Tongue (tissue), 2 donors: ENCODE data around the gene CASTOR1. TPM values are rescaled to one million over a fixed set of nuclear protein-coding genes. Genes with fewer than 3 reads are reported as not detected.

Experiments
- DNase-seq: peaks from one replicate; pipeline ENCODE4 v3.0.0-alpha.2; 2015
- total RNA-seq: library from RNA; depleted of rRNA; stranded (reverse); fragments of >200 nt; gene quantifications from one replicate; pipeline ENCODE4 v1.2.3, GENCODE V29; 2014

Gene CASTOR1
- total RNA-seq, 1 donor from 2014 or later, result 3.4 TPM

DNA sequence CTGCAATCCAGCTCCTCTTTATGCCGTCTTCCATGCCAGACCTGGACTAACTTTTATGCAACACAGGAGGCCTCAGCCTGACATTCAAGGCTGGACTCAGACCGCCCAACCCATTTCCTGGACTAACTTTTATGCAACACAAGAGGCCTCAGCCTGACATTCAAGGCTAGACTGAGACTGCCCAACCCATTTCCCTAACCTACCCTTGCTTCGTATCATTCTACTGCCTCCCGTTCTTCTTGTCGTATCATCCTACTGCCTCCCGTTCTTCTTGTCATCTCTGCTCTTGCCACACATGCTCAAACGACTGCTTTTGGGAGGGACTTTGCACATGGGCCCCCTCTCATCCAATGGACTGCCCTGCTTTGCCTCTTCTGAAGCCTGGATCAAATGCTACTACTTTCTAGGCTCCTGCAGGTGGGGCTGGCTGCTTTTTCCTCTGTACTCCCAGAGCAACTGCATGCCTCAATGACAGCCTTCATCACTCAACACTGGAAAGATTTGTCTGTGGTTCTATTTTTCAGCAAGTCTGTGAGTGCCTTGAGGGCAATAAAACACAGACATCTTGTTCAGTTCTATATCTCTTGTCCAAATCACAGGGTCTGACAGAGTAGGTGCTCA lies 29.6 kb upstream of the CASTOR1 start:
- DNase-seq, result no peak

DNA sequence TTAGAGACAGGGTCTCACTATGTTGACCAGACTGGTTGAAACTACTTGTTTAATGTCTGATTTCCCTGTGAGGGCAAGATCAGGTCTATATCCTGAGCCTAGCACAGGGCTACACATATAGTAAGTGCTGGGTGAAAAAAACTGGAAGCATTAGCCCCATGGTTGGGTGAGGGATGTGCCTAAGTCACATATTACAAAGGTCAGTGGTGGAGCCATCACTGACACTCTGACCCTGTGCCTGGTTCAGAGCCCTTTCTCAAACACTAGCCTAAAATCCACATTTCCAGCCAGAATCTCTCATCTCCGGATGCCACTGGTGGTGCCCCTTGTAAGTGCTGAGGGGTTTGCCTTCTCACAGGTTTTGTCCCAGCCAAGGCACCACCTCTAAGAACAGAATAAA lies 28.5 kb upstream of the CASTOR1 start:
- DNase-seq, result no peak

DNA sequence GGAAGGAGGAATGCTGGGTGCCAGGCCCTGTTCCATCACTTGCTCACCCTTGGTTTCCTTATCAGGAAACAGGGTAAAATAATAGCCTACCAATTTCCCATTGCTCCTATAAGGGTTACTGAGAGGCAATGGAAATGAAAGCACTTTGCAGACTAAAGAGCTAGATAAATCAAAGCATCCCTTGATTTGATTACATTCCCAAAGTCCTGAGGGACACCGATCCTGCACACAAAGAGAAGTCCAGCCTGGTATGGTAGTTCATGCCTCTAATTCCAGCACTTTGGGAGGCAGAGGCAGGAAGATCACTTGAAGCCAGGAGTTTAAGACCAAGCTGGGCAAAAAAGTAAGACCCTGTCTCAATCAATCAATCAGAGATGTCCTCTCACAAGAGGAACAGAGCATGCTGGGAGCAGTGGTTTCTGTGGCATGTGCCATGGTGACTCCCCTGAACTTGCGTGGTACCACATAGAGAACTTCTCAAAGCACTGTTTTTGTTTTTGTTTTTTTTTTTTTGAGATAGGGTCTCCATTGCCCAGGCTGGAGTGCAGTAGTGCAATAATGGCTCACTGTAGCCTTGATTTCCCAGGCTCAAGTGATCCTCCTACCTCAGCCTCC lies 26.8 kb upstream of the CASTOR1 start:
- DNase-seq, result no peak

DNA sequence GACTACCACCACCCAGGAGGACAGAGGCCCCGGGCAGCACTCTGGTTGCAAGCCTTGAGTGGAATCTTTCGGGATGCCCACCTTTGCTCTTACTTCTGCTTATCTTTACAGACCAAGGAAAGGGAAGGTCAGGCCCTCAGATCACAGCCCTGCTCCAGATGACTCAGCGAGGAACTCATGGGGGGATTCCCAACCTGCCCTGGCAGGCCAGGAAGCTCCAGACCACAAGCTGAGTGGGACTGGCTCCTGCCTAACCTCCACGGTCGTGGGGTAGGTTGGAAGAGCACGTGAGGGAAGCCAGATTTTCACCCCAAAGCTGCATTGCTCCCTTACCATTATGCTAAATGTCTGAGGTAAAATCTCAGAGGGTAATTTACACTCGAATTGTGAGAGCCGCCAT lies 25.6 kb upstream of the CASTOR1 start:
- no peak for DNase-seq

DNA sequence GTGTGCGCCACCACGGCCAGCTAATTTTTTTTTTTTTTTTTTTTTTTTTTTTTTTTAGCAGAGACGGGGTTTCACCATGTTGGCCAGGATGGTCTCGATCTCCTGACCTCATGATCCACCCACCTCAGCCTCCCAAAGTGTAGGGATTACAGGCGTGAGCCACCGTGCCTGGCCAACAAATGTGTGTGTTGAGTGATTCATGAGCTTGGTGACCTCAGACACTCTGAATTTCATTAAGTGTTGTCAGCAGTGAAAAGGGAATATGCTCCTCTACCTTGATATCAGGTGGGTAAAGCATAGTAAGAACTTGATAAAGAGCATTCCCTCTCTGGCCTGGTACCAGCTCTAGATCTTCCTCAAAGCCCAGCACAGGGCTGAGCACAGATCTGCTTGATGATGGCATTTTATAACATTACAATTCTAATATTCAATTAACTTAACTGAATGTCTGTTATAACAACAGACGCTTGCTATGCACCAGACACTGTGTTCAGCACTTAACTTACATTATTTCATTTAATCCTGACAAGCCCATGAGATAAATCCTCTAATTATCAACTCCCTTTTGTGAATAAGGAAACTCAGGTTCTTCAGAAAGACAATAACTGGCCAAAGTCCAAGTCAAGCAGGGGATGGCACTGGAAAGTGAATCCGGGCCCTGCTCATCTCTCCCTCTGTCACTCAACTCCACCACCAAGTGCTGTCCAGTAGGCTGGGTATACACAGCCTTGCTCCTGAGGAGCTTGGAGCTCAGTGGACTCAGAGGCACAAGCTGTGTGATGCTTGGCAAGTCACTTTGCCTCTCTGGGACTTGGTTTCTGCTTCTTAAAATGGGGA lies 24.4 kb upstream of the CASTOR1 start:
- DNase-seq, result no peak

DNA sequence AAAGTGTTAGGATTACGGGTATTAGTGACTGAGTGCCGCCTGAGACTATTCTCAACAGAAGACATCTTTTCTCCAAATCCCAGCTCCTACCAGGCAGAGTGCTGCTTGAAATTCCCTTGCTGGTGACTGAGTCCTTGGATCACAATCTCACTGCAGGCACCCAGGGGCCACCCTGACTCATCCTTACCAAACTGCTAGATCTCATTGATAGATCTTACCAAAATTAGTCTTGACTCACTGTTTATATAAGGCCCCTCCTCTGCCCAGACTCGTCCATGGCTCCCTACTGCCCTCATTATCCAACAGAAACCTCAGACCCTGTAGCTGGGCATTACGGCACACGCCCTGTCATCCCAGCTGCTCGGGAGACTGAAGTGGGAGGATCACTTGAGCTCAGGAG lies 22.7 kb upstream of the CASTOR1 start:
- DNase-seq, result no peak

DNA sequence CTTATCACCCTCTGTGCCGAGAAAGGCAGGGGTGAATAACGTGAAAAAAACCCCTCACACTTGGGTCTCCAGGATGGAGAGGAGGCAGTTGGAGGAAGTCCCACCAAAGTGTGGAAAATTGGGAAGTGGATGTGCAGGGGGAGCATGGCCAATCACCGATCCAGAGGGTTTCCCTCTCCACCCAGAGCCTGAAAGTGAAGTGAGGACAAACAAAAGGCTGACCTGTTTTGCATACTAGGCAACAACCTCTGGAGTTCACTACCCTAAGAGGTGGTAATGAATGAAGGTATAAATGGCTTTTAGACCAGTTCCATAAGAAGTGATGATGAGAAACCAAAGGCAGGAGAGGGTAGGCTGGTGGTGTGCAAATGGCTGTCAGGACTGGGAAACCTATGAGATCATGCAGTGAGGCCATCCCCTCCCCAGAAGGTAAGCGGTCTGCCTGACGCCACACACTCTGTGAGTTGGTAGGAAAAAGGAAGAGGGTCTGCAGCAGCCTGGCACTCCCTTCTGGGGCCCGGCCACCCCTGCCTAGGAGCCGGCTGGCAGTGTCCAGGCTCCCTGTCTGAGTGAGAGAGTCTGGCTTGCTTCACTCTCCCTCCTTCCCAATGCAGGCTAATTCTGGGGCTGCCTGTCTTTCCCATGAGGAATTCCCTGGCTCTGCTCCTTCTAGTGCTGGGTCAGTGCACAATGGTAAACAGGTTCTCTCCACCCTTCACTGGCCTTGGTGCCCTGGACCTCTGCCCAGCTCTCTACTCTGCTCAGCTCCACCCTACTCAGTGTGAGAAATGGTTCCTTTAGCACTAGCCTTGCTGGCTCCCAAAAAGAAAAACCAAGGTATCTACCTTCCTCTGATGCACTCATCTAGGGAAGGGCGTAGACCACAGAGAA lies 21.8 kb upstream of the CASTOR1 start:
- DNase-seq, result peak; percentile 55

DNA sequence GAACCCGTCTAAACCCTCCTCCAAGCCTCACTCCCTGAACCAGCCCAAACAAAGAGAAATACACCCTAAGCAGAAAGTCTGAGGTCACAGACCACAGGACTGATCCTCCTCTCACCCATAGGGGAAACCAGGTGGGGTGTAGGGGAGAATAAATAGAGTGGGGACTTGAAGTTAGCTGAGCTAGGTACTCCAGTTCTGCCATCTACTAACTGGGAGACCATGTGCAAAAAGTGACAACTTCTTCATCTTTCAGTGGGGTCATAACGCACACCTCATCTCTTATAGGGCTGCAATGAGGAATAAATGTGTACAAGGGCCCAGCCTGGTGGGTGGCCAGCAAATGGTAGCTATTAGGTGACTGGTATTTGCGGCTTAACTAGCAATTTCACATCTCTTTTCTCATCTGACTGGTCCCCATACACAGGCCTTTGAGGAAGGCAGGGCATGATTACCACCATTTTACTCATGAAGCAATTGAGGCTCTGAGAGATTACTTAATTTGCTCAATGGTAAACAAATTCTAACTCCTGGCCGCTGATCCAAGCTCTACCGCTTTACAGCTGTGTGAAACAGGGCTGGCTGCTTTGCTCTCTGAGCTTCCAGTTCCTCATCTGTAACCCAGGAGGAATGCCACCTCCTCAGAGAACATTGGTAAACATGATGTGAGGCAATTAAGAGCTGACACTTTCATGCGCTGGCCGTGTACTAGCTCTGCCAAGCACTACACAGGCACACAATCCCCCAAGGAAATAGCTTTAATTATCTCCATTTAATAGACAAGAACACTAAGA lies 20.8 kb upstream of the CASTOR1 start:
- no peak for DNase-seq

DNA sequence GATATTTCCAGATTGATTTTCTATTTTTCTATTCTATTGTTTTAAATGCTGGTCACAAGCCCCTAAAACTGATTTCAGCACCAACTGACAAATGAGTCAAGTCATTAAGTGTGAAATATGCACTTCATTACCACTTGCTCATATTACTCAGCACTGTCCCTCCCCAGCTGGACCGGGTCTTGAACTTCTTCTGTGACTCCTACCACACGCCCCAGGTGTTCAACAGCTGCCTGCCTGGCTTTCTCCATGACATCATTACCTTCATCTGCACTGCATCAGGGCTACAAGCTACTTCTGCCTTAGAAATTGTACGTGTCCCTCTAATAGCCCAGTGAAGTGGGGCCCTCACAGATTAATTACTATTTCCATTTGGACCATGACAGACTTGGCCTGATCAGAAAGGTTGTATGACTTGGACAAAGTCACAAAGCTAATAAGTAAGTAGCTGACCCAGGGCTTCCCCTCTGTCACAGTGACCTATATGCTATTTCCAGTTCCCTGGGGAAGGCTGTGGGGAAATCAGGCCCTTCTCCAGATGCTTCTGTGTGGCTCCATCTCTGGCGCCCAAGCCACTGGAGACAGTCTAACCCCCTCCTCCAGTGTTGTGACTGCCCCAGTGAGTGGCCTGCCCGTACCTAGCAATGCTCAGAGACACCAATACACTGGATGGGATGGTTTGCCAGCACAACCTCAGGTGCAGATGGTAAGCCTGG lies 19.4 kb upstream of the CASTOR1 start:
- peak; percentile 68 for DNase-seq

DNA sequence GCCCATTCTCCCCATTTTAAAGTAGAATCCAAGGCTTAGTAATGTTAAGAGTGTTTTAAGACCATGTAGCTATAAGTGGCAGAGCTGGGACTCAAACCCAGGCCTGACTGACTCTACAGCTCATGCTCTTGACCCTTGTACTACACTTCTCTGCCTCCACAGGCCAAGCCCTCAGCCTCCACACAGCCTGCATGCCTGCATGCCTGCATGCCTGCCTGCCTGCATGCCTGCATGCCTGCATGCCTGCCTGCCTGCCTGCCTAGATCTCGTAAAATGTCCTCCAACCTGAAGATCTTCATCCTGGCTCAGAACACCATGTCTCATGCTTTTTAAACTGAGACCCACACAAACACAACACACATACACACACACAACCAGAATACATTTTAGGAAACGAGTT lies 18.8 kb upstream of the CASTOR1 start:
- DNase-seq, result no peak

DNA sequence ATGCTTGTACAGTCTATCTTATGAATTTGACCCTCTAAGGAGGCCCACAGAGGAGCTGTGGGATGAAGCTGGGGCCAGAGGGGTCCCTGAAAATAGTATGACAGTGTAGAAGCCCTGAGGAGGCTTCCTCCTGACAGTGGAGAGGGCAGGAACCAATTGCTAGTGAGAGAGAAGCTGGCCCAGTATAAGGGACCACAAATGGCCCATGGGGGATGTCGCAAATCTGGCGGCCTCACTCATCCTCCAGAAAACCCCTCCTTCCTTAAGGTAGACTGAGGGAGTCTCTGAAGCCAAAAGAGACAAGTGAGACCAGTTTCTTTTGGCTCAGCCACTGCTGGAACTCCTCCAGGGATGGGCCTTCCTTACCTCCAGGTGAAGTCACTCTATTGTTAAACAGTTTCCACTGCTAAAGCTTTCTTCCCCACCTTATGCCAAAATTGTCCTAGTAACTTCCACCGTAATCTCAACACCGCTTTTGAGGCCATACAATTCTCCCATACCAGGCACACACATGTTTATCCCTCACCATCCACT lies 17.8 kb upstream of the CASTOR1 start:
- DNase-seq, result peak; percentile 42

DNA sequence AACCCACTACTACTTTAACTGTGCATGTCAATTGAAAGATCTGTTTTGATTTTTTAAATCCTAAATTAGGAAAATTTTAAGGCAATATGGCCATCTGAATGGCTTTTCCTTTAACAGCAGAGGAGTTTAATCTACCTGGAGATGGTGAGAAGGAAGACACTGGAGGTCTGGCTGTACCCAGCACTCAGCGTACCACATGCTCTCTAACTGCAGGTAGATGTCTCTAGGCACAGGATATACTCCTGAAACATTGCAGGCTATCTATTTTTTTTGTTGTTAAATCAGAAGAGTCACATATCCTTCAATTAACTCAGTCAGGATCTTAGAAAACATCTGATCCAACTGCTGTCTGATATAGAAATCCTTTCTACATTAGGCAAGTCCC lies 17.3 kb upstream of the CASTOR1 start:
- no peak for DNase-seq

DNA sequence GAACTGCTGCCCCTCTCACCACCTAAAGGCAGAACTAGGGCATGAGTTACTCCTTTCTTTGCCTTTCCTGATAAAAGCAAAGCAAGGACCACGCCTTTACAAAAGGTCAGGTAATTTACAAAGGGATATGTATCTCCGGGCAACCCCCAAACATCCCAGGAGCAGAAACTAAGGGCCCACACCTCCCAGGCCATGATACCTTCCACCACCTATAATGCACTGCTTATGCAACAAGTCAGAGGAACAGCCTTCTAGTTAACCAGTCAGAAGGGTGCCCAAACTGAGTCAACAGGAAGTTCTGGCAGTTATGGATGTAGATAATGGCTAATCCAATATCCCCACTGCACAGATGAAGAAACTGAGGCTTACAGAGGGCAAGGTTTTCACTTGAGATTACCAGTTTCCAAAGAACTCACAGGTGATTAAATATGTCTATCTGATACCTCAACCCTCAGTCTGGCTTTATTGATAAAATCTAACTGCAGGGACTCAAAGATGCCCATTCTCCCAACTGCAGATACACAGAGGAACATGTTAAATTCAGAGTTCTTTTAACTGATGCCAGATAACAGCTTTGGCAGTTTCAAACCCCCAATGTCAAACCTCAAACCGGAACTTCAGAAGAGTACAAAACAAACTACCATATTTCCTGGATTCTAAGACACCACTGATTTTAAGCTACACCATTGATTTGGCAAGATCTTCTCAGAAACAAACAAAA lies 16.8 kb upstream of the CASTOR1 start:
- DNase-seq, result no peak

DNA sequence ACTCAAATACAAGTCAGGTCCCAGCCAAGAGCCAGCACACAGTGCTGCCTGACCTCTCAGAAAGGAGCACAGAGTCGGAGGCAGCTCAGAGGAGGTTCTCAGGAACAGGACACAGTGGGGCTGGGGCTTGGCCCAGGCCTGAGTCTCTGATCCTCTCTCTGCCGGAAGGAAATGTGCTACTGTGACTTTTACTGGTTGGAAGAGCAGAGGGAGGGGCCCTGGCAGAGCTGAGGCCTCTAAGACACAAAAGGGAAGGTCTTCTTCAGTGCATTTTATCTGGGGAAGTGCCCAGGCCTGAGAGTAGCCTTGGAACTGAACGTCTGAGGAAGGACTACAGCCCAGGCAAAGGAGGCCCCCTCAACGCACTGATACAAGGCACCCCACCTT lies 16.2 kb upstream of the CASTOR1 start:
- peak; percentile 54 for DNase-seq

DNA sequence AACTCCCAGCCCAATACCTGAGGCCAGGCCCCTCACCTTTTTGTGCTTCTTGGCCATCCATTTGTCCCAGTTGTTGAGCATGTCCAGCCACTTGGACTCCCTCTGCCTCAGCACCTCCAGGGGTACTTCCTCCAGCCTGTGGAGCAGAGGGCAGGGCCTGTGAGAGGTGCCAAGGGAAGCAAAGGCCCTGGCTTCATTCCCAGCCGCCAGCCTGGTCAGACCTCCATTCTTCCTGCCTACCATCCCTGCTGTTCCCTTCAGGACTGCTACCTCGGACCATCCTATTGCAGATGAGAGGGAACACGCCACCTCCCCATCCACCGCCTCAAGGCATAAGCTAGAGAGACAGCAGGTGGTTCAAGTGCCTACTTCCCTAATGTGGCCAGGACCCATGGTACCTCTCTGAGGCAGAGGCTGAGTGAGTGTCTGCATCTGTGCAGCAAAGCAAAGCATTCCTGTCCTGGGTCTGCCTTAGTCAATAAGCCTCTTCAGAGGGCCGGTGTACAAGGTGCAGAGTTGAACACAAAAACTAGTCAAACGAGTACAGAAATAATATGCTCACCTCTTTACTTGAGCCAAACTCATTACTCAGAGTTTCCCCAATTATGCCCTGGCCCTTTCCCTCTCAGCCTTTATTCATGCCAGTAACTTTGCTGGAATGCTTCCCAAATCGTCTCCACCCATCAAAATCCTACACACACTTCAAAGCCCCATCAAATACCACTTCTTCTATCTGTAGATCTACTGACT lies 15.4 kb upstream of the CASTOR1 start:
- DNase-seq, result peak; percentile 42

DNA sequence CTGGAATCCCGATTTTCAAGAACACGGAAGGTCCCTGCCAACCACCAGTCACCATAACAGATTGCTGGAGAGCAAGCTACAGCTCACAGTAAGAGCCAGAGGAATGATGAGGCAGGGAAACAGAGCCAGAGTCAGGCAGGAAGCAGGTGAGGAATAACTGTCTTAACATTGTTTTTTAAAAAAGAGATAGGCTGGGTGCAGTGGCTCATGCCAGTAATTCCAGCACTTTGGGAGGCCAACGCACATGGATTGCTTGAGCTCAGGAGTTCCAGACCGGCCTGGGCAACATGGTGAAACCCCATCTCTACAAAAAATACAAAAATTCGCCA lies 13.5 kb upstream of the CASTOR1 start:
- DNase-seq, result no peak

DNA sequence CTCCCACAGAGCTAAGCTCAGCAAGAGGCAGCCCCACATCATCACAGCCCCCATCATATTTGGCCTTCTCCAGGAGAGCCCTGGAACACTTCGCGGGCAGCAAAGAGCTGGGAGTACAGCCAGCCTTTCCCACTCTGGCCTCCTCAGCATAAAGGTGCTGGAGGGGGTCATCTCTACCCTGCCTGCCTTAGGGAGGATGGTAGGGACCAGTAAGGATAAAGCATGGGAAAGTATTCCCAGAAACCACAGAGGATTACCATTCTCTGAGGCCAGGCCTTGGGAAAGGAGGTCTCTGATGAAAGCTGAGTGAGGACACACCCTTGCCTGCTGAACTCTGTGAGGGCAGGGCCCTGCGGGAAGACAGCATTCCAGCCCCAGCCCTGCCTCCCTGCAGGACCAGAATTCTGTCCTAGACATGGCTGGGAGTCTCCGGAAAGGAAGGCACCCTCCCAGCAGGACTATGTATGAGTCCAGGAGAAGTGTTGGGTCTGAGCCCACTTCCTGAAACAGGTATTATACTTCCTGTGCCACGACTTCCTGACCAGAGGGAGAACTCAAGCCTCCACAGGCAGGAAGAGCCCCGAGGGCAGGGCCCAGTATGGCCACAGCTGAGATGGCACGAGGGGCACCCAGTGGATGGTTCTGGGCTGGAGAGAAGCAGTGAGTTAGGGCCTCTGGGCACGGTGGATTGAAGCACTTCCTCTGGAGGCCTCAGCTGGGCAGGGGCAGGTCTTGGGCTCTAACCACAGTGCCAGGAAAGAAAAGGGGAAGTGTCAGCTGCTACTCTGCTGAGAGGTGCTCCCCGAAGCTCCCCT lies 12.9 kb upstream of the CASTOR1 start:
- no peak for DNase-seq

DNA sequence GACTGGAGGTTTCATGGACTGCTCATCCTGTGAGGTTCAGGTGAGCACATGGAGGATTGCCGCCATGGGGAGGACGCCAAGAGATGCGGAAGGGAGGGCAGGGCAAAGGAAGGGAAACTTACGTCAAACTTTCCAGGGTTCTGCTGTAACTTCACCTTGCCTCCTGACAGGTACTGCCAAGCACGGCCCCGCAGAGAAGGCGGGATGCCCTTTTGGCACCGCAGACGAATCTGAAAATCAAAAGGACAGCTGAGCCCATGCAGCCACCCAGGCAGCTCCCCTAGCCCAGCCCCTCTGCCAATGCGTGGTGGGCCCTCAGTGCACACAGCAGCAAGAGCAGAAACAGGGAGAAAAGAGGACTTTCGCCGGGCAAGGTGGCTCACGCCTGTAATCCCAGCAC lies 10.0 kb upstream of the CASTOR1 start:
- no peak for DNase-seq
